HepG2 (cell line): ENCODE results near the gene TCF12. TPM values are rescaled to one million over a fixed set of nuclear protein-coding genes. Genes with fewer than 3 reads are reported as not detected.

ENCODE experiments used
- ATAC-seq: fragments of 200-7000 bp; cut with Tn5 transposase; 3 replicates; pipeline ENCODE4 v1.9.1; 2020; ENCODE audit warnings: mild to moderate bottlenecking, moderate library complexity
- BruUV-seq: library from RNA; stranded (reverse); fragments of 400-500 nt; replicated peaks from 2 replicates; lab custom pipeline; 2021; lab: Mats Ljungman, UMichigan
- CTCF ChIA-PET: fragments of 300-600 bp; formaldehyde crosslinking; extraction: SDS; loops from one replicate; lab custom pipeline; 2021; ENCODE audit warnings: low total read pairs, inconsistent platforms, low intra/inter-chr PET ratio; lab: Yijun Ruan, JAX
- POLR2A ChIA-PET: fragments of 350-600 bp; sonication (Branson Sonifier 250); formaldehyde crosslinking; loops from one replicate; lab custom pipeline; 2020; ENCODE audit warnings: antibody characterized with exemption, inconsistent platforms; lab: Yijun Ruan, JAX
- DNase-seq: peaks from one replicate; pipeline ENCODE4 v3.0.0-alpha.2; 2015; ENCODE audit warnings: low spot score
- FAIRE-seq: peaks from 3 replicates; lab custom pipeline; 2011; peaks lifted over from hg19 to GRCh38; lab: Jason Lieb, UNC
- H2AFZ ChIP-seq: one replicate; pipeline ENCODE4 v1.6.1; 2011; ENCODE audit warnings: low read length, inconsistent platforms
- H3K27ac ChIP-seq: fragments of 300-600 bp; 3 replicates; pipeline ENCODE4 v1.8.0; 2011; ENCODE audit warnings: mixed run types, mild to moderate bottlenecking, mixed read lengths, low read length, inconsistent platforms; ENCODE audit not compliant: insufficient read depth; ENCODE audit errors: extremely low read length
- H3K27me3 ChIP-seq, 2 experiments: fragments of 200-600 bp in 1 of 2; 2 replicates in 1 of 2; 3 replicates in 1 of 2; pipeline versions ENCODE4 v1.6.0 to v1.8.0; 2011; ENCODE audit warnings: low read length in 2 of 2, mild to moderate bottlenecking in 2 of 2, moderate library complexity in 2 of 2, inconsistent platforms in 1 of 2; ENCODE audit not compliant: insufficient read depth in 2 of 2, control insufficient read depth in 1 of 2
- H3K36me3 ChIP-seq, 2 experiments: fragments of 200-600 bp in 1 of 2; replicated peaks in 1 of 2; 2 replicates in 1 of 2; 3 replicates in 1 of 2; pipeline versions ENCODE4 v1.5.1 to v1.8.0; 2011; ENCODE audit warnings: low read length in 2 of 2, inconsistent platforms in 1 of 2; ENCODE audit not compliant: insufficient read depth in 2 of 2, control insufficient read depth in 1 of 2
- H3K4me1 ChIP-seq: 2 replicates; pipeline ENCODE4 v1.5.1; 2012; ENCODE audit warnings: low read length, inconsistent platforms; ENCODE audit not compliant: insufficient read depth
- H3K4me2 ChIP-seq: 2 replicates; pipeline ENCODE4 v1.6.0; 2011; ENCODE audit warnings: low read depth, low read length, inconsistent platforms
- H3K4me3 ChIP-seq, 3 experiments: fragments of 200-600 bp in 1 of 3; sonication (generic), shearing (Covaris generic) in 1 of 3; replicated peaks in 1 of 3; 2 replicates each; pipeline ENCODE4 v1.5.1; 2011 to 2016; ENCODE audit warnings: low read length in 3 of 3, inconsistent platforms in 2 of 3, low read depth in 2 of 3, mild to moderate bottlenecking in 2 of 3, control low read depth in 1 of 3, mixed read lengths in 1 of 3; ENCODE audit not compliant: insufficient read depth in 1 of 3
- H3K79me2 ChIP-seq: one replicate; pipeline ENCODE4 v1.6.1; 2011; ENCODE audit warnings: low read length, inconsistent platforms; ENCODE audit not compliant: insufficient read depth
- H3K9ac ChIP-seq: 2 replicates; pipeline ENCODE4 v1.6.0; 2011; ENCODE audit warnings: mild to moderate bottlenecking, low read depth, low read length, inconsistent platforms; ENCODE audit not compliant: insufficient read depth
- H3K9me3 ChIP-seq: 2 replicates; pipeline ENCODE4 v1.5.1; 2012; ENCODE audit warnings: mild to moderate bottlenecking, low read length
- H4K20me1 ChIP-seq: 2 replicates; pipeline ENCODE4 v1.6.0; 2011; ENCODE audit warnings: inconsistent platforms, mild to moderate bottlenecking, low read length, moderate library complexity; ENCODE audit not compliant: insufficient read depth
- ASH2L ChIP-seq: fragments of 300-600, 200-600 bp; sonication (generic); IDR thresholded peaks from 2 replicates; pipeline ENCODE4 v1.7.0; 2017; ENCODE audit warnings: low read depth, mild to moderate bottlenecking, moderate library complexity, mixed read lengths, low read length; ENCODE audit not compliant: insufficient read length
- ATF7-NPFF ChIP-seq: sonication (generic); formaldehyde crosslinking; IDR thresholded peaks from 2 replicates; pipeline ENCODE4 v1.8.1; 2023; ENCODE audit warnings: mild to moderate bottlenecking, low read depth, missing genetic modification reagents, moderate library complexity
- CC2D1A ChIP-seq: sonication (generic); formaldehyde crosslinking; IDR thresholded peaks from 2 replicates; pipeline ENCODE4 v1.8.1; 2023; ENCODE audit warnings: mild to moderate bottlenecking, missing genetic modification reagents
- GMEB2 ChIP-seq: IDR thresholded peaks from 2 replicates; pipeline ENCODE4 v1.6.1; 2016; ENCODE audit warnings: missing biosample characterization, missing genetic modification reagents, low read depth
- JUND ChIP-seq: sonication (generic); formaldehyde crosslinking; IDR thresholded peaks from 2 replicates; pipeline ENCODE4 v1.8.0; 2022; ENCODE audit warnings: mild to moderate bottlenecking, missing genetic modification reagents
- MBD4 ChIP-seq: IDR thresholded peaks from 2 replicates; pipeline ENCODE4 v1.6.1; 2012; ENCODE audit warnings: low read length, inconsistent platforms, borderline replicate concordance
- RFX5 ChIP-seq: IDR thresholded peaks from 2 replicates; pipeline ENCODE4 v1.6.1; 2011; ENCODE audit warnings: low read depth, low read length, improper control_type of control experiment
- STAG1 ChIP-seq: sonication (generic); formaldehyde crosslinking; IDR thresholded peaks from 2 replicates; pipeline ENCODE4 v1.4.0; 2020; ENCODE audit warnings: missing genetic modification reagents
- ZBTB7A ChIP-seq: sonication (generic); formaldehyde crosslinking; IDR thresholded peaks from 2 replicates; pipeline ENCODE4 v1.8.0; 2022; ENCODE audit warnings: mild to moderate bottlenecking, missing genetic modification reagents
- ZNF224 ChIP-seq: sonication (generic); formaldehyde crosslinking; IDR thresholded peaks from 2 replicates; pipeline ENCODE4 v1.5.0; 2020; ENCODE audit warnings: mild to moderate bottlenecking, missing genetic modification reagents
- ZNF350 ChIP-seq: sonication (generic); formaldehyde crosslinking; IDR thresholded peaks from 2 replicates; pipeline ENCODE4 v1.4.0; 2020; ENCODE audit warnings: mild to moderate bottlenecking, low read depth, missing genetic modification reagents, borderline replicate concordance
- ZNF678 ChIP-seq: sonication (generic); formaldehyde crosslinking; IDR thresholded peaks from 2 replicates; pipeline ENCODE4 v1.4.0; 2020; ENCODE audit warnings: mild to moderate bottlenecking, missing genetic modification reagents
- ZNF703 ChIP-seq: sonication (generic); formaldehyde crosslinking; IDR thresholded peaks from 2 replicates; pipeline ENCODE4 v1.5.1; 2020; ENCODE audit warnings: missing genetic modification reagents, mild to moderate bottlenecking, moderate library complexity, borderline replicate concordance
- ZSCAN12 ChIP-seq: sonication (generic); formaldehyde crosslinking; IDR thresholded peaks from 2 replicates; pipeline ENCODE4 v1.9.0; 2021; ENCODE audit warnings: mild to moderate bottlenecking, missing genetic modification reagents
- WGBS: methylation state at CpG from one replicate; pipeline ENCODE4 v1.1.6; 2017; ENCODE audit warnings: low lambda C conversion rate; 5-methylcytosine and 5-hydroxymethylcytosine counted together
- in situ Hi-C: cut with HindIII; loops from 2 replicates; pipeline ENCODE4 v1.10.0; 2017; ENCODE audit warnings: low pct_unique_long_range_greater_than_20kb; ENCODE audit not compliant: extremely low pct_ligation_motif_present
- intact Hi-C: fragments of 100-400 bp; cut with micrococcal nuclease; formaldehyde crosslinking; loops from one replicate; pipeline ENCODE4 v1.10.0; 2022; ENCODE audit not compliant: unreplicated experiment
- polyA plus RNA-seq, 8 experiments: library from polyadenylated mRNA; depleted of rRNA in 3 of 8; stranded (reverse) in 7 of 8; unstranded in 1 of 8; fragments of >200 nt; fragmentation: Illumina TruSeq in 4 of 8; extraction: Trizol in 4 of 8; gene quantifications; 2 replicates each; pipeline versions ENCODE4 v1.2.1 to v1.2.3, GENCODE V29; 2011 to 2016; ENCODE audit warnings: low read depth in 4 of 8, missing spikeins in 1 of 8, mixed read lengths in 1 of 8; ENCODE audit not compliant: insufficient read depth in 1 of 8
- total RNA-seq, 5 experiments: library from RNA; depleted of rRNA; stranded (reverse); fragments of >200 nt; fragmentation: Illumina TruSeq; extraction: Trizol; gene quantifications; 2 replicates each; pipeline ENCODE4 v1.2.3, GENCODE V29; 2016; ENCODE audit warnings: low read depth in 1 of 5
- TF ChIP-seq, protein P1 (sequence below): IDR thresholded peaks from 2 replicates; pipeline ENCODE4 v1.6.1; 2012; ENCODE audit warnings: low read depth, low read length, improper control_type of control experiment
- TF ChIP-seq, protein P2 (sequence below): IDR thresholded peaks from 2 replicates; pipeline ENCODE4 v1.6.1; 2016
- TF ChIP-seq, protein P3 (sequence below): sonication (generic); formaldehyde crosslinking; IDR thresholded peaks from 2 replicates; pipeline ENCODE4 v1.4.0; 2020; ENCODE audit warnings: mild to moderate bottlenecking, missing genetic modification reagents

Gene TCF12
- total and polyA plus RNA-seq, 2 of the 13 experiments (the other 11 are each of a cell fraction or from before 2014, with no cell fraction given) = 48.6 to 51.1 TPM

- TF ChIP-seq ATF7-NPFF (no peak), ZNF678 (CRISPR knock-in tag) (no peak), ZSCAN12 (no peak), STAG1 (no peak), MBD4 (no peak)
These were observed 53.6 kb downstream of the TCF12 start (continued) for GRCh38 chr15:56972016-56972415.

DNA sequence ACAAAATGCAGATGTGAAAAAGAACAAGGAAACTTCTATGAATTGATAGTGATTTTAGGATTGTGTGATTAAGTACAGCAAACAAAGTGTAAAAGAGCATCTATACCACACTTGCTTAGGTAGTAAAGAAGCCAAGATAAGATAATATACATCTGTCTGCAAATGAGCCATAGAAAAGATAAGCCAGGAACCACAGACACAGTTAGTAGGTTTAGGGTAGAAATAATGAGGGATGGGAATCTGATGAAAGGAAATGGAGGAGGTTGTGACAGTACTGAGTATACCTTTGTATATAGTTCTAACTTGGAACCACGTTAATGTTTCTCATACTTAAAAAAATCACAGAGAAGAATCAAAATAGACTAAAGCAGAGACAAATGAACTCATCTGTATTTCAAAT is 54.0 kb downstream of the TCF12 start:
- Histone ChIP-seq H4K20me1 (no peaks in the 10 kb centered on the region; the same call in 1 of the 2 replicates), H3K4me1 (peaks cover 71% of the 10 kb centered on the region), H3K27me3 (no peaks in the 10 kb centered on the region), H3K9ac (no peak overlapping the region), H3K4me3 (no peak overlapping the region), H3K79me2 (peaks cover 86% of the 10 kb centered on the region), H3K4me2 (no peak overlapping the region), H3K9me3 (no peaks in the 10 kb centered on the region), H2AFZ (no peak overlapping the region), H3K36me3 (no peaks in the 10 kb centered on the region), H3K27ac (no peak overlapping the region)
- CTCF ChIA-PET = no interaction called here
- no peak for DNase-seq
- FAIRE-seq = no peak
- in situ Hi-C loops (no loop called here), intact Hi-C loops (no loop called here)
- BruUV-seq = no TSS peak
- no peak for ATAC-seq
- POLR2A ChIA-PET = no interaction called here
- 76% methylated on average over 1 of the region's 1 CpG for WGBS
- TF ChIP-seq GMEB2 = no peak
- no peak for TF ChIP-seq RFX5
- no peak for TF ChIP-seq ZBTB7A (CRISPR knock-in tag)
- no peak for TF ChIP-seq JUND (CRISPR knock-in tag)
- TF ChIP-seq, protein P1, sequence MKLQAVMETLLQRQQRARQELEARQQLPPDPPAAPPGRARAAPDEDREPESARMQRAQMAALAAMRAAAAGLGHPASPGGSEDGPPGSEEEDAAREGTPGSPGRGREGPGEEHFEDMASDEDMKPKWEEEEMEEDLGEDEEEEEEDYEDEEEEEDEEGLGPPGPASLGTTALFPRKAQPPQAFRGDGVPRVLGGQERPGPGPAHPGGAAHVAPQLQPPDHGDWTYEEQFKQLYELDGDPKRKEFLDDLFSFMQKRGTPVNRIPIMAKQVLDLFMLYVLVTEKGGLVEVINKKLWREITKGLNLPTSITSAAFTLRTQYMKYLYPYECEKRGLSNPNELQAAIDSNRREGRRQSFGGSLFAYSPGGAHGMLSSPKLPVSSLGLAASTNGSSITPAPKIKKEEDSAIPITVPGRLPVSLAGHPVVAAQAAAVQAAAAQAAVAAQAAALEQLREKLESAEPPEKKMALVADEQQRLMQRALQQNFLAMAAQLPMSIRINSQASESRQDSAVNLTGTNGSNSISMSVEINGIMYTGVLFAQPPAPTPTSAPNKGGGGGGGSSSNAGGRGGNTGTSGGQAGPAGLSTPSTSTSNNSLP = no peak
- TF ChIP-seq, protein P2, sequence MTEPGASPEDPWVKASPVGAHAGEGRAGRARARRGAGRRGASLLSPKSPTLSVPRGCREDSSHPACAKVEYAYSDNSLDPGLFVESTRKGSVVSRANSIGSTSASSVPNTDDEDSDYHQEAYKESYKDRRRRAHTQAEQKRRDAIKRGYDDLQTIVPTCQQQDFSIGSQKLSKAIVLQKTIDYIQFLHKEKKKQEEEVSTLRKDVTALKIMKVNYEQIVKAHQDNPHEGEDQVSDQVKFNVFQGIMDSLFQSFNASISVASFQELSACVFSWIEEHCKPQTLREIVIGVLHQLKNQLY (CRISPR knock-in tag) = no peak
- TF ChIP-seq ZNF350 (CRISPR knock-in tag) = no peak
- no peak for TF ChIP-seq ASH2L
- TF ChIP-seq ZNF224 = no peak
- TF ChIP-seq CC2D1A (CRISPR knock-in tag) = no peak
- TF ChIP-seq ZNF703 = no peak
- TF ChIP-seq, protein P3, sequence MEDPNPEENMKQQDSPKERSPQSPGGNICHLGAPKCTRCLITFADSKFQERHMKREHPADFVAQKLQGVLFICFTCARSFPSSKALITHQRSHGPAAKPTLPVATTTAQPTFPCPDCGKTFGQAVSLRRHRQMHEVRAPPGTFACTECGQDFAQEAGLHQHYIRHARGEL (CRISPR knock-in tag) = no peak
